HG02763 (cell line): ENCODE data around the gene TFB1M.
"Not testable (repeated sequence)": the region's sequence is repeated elsewhere in the genome, so short reads cannot be mapped to it uniquely, and the experiment has no call there.

ENCODE experiments used
- ATAC-seq: cut with Tn5 transposase; IDR thresholded peaks from one replicate; pipeline ENCODE4 v1.9.1; 2021; ENCODE audit warnings: mild to moderate bottlenecking, moderate library complexity; ENCODE audit not compliant: unreplicated experiment

The TFB1M gene

DNA sequence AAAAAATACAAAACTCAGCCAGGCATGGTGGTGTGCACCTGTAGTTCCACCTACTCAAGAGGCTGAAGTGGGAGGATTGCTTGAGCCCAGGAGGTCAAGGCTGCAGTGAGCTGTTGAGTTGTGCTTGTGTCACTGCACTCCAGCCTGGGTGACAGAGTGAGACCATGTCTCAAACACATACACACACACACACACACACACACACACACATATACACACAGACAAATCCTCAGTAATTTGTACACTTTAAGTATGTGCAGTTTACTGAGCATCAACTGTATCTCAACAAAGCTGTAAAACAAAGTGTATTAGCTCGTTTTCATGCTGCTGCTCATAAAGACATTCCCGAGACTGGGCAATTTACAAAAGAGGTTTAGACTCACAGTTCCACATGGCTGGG is 7.3 kb downstream of the TFB1M start:
- no peak for ATAC-seq

DNA sequence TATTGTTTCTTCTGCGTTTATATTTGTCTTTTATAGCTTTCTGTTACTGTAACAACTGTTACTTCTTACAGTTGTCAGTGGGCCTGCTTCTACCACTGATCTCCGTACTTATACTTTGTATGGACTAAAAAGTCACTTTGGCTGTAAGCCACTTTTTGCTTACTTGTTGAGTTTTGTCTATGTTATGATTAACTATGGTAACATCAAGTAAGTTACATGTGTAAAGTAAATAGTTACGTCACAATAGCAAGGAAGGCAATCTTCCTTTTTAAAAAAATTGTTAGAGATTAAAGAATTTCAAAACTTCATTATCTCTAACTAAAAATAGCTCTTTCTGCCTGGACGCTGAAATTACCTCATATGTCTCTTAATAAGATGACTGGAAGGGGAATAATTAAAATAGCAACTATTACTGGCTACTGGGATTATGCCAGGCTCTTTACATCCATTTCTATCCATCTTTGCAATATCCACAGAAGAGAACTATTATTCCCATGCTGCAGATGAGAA is 10.9 kb downstream of the TFB1M start:
- ATAC-seq, result no peak

DNA sequence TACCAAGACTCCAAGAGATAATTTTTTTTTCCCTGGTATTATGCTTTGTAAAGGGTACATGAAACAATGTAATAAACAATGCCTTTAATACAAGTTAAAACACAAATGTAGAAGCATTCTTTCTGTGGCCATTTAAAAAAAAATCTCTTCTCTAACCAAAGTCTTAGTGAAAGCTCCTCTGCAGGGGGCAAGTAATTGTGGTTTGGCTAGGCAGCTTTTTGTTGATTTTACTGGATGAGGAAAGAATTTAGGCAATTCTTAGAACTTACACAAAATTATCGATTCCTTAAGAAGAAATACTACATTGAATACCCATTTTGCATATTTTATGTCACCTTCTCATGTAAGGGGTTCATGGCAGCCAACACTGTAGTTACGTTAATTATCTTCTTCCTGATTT is 12.4 kb downstream of the TFB1M start:
- no peak for ATAC-seq

DNA sequence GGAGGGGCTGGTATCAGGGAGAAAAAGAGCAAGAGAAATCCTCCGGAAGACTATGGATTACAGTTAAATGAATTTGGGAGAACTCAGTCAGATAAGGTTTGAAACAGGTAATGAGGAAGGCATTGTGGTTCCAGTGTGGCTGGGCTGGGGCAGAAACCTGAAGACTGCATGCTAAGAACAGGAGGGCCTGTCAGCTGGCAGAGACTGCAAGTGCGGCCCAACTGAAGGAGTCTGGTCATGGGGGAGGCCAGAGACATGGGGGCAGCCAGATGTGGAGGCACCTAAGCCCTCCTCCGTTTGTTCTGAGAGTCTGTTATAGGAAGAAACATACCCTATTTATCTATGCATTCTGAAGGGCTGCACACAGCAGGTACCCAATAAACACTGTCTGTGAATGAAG is 16.6 kb downstream of the TFB1M start:
- no peak for ATAC-seq

DNA sequence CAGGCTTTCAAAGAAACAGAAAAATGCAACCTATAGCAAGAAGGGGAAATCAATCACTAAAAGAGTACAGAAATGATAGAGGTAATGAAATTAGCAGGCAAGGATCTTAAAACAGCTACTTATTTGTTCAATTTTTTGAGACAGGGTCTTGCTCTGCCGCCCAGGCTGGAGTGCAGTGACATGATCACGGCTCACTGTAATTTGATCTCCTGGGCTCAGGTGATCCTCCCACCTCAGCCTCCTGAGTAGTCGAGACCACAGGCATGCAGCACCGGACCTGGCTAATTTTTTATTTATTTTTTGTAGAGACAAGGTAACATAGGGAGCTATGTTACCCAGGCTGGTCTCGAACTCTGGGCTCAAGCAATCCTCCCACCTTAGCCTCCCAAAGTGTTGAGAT is 21.6 kb downstream of the TFB1M start:
- no peak for ATAC-seq

DNA sequence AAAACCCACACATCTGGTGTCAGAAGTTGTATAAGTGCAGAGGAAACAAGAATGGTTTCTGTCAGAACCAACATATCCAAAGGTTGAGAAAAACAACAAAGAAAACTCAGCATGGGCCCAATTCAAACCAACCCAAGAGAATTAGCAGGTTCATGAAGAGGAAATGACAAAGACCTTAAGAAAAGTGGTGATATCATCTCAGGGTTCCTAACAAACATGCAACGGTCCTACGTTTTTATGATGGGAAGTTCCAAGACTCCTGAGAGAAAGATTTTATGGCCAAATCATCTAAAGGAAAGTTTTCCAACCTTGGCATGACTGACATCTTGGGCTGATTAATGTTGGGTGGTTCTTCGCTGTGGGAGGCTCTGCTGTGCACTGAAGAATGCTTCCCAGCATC is 23.0 kb downstream of the TFB1M start:
- ATAC-seq, result no peak

DNA sequence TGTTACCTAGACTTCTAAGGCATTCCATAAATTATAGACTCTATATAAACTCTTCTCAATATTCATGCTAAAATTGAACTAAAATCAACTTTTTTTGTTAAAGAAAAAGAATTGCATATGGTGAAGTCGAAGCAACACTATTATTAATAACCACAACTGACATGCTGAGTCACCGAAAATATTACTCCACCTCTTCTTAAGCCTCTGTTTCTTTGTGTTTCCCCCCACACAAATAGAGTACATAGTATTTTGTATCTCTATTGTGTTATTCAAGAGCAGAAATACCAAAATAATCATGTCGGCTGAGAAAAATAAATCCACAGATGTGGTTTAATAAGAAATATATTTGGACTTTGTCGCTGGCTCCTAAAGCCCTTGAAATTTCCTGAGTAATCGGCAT is 23.8 kb downstream of the TFB1M start:
- no peak for ATAC-seq

DNA sequence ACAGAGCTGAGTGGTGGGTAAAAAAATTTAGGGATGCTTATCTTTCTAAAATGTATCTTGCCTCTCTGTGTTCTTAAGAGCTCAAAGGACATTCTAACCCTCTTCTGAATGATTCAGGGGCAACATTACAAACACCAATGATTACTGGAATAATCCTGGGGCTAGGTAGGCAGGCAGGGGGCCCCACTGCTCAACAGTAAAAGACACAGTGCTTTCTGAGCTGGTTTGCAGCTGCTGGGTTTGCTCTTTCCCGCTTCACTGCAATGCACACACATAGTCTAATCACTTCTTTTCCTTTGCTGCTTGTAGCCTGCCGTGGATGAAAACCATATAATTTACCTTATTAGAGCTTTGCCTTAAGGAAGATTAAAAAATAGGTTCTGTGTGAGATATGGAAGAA is 26.5 kb downstream of the TFB1M start:
- no peak for ATAC-seq

DNA sequence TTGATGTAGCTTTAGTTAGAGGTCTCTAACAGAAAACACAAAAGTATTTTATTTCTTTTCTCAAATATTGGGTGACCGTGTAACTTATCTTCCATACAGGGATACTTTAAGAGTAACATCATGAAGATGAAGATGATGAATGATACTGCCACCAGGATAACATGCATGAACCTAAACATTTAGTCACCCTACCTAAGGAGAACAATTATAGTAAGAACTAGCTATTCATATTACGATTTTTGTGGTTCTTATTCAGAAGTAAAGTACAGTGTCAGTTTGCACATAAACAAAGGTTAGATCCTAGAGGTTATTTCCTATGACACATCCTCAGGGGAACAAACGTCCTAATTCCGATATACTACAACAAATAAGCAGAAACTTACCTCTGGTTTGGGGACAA is 29.5 kb downstream of the TFB1M start:
- ATAC-seq, result no peak

DNA sequence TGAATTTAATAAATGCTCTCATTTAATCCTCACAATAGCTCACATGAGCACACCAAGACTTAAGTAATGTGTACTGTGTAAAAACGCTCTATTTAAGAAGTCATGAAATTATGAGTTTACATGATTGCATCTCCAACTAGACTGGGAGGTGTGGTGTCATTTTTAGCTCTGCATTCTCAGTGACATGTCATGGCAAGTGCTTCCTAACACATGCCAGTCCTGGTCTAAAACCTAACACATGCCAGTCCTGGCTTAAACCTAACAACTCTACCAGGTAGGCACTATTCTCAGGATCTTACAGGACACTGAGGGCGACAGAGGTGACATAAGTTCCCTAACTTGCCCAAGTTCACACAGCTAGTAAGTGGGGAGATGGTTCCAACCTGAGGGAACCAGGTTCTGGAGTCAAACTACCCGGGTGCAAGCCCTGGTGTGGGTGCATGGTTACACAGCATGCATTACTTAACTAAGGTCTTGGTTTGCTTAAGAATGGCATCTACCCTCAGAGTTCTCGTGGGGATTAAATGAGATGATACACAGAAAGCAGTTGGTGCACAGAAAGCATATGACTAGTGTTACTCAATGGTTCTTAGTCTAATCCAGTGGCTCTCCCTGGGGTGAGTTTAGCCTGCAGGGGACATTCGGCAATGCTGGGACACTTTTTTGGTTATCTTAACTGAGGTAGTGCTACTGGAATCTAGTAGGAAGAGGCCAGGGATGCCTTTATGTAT is 35.8 kb downstream of the TFB1M start:
- no peak for ATAC-seq

DNA sequence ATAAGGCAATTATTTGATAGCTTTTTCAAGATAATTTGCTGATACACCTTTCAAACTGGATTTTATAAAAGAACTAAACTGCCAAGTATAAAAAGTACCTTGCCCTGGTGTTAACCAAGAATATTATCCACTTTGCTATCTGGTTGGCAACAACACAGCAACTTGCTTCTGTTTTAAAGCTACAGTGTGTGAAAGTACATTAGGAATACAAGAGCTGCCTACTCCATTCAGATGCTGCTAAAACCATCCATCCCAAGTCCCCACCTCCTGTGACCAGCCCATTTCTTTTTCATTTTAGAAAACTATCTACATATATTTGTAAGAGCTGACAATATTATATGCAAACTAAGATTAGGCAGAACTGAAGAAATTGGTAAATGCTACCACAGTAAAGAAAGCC is 37.6 kb downstream of the TFB1M start:
- ATAC-seq, result no peak

DNA sequence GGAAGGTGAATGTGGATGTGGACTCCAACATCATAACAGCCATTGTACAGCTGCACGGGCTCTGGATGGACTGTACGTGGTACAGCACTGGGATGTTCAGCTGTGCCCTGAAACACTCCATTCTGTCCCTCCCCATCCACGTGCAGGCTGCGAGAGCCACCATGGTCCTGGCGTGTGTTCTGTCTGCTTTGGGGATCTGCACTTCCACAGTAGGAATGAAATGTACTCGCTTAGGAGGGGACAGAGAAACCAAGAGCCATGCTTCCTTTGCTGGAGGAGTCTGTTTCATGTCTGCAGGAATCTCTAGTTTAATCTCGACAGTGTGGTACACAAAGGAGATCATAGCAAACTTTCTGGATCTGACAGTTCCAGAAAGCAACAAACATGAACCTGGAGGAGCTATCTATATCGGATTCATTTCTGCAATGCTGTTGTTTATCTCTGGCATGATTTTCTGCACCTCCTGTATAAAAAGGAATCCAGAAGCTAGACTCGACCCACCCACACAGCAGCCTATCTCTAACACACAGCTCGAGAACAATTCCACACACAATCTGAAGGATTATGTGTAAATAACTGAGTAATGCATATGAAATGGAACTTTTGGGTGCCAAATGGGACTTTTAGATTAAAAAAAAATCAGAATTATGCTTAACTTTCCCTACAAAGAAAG is 38.3 kb downstream of the TFB1M start:
- no peak for ATAC-seq

DNA sequence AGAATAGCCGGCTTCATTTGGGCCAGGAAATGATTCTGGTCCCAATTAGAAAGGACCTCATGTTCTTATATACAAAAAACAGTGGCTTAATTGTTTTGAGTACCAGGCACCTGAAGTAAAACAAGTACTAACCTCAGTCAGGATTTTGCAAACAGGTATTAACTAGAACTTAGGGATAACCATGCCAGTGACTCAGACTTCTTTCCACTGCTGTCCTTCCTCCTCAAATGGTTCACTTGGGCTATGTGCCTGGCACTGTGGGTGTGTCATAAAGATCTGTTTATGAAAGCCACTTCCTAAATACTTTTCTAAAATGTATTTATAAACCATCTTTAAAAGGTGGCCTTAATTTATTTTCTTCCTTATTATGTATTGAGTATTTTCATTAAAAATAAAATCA is 39.8 kb downstream of the TFB1M start:
- ATAC-seq, result no peak

DNA sequence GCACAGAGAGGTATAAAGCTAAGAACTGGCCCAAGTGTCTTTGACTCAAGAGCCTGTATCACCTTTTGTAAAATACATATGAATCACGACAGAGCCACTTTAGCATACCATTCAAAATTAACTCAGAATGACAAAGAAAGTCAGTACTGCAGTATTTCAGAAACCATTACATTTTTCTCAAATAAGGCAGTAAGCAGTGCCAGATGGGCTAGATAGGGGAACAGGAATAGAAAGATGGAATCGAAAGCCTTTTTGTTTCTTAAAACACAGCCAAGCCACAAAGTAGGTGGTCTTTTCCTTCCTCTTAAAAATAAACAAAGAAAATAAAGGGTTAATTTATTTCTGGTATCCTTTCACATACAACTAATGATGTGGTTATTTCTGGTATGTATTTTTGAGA is 40.2 kb downstream of the TFB1M start:
- ATAC-seq, result no peak

DNA sequence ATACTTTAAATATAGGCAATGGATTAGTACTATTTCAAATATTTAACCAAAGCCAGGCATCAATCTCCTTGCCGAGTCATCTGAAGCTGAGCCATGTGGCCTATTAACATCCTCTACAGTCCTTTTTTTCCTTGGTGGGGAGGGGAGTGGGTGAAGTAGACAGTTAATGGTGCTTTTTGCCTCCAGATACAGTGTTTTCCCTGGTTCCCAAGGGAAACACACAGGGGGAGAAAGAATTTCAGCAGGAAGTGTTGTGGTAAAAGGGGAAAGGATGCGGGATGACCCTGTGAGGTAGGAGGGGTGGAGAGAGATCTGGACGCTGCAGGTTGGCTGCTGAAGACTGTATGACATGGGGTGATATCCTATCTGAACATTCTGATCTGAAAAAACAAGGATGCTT is 40.9 kb downstream of the TFB1M start:
- no peak for ATAC-seq

DNA sequence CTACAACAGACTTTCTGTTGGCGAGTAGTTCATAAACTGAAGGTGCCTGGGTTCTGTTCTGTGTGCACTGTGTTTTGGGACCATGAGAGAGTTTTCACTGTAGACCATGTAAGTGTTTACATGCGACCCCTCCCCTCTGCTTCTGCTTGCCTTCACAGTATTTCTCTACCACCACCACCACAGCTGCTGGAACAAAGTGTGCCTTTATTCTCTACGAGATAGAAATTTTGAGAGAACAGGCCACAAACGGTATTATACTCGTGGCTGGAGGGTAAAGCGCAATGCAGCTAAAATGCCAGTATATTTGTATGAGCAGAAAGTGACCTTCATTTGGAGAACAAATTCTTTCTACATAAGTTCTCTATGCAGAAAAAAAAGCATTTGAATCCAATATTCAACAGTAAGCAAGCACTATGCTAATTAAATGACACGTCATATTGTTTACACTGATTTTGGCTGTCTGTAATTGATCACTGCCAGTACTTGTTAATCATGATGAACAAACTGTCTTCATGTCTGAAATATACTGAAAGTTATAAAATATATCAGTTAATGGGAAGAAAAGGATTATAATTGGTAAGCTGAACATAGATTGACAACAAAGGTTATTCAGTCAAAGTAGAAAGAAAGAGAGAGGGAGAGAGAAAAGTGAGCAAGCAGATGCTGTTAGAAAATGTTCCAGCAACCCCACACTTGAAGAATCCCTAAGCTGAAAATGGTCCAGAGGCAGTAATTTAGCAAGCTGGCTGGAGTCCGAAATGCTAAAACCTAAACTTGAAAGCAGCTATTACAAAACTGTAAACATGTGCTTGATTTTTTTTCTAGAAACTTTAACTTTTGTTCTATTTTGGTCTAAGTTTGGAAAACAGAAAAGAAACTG is 41.7 kb downstream of the TFB1M start:
- ATAC-seq, result no peak

DNA sequence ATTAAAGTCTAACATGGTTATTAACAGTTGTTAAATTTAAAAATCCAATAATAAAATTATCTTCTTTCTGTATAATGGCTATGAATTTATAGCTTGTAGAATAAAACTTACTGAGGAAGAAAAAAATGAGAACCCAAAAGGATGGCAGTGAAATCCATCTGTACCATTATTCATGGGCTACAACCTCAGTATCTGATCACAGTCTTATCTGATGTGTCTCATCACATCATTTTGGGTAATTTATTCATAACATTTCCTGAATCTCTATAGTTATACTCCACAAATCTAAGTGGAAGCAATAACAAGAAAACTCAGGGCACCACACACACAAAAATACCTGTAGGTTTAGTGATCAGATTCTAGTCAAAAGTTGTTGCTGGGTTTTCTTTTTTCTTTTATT is 43.1 kb downstream of the TFB1M start:
- ATAC-seq, result no peak

DNA sequence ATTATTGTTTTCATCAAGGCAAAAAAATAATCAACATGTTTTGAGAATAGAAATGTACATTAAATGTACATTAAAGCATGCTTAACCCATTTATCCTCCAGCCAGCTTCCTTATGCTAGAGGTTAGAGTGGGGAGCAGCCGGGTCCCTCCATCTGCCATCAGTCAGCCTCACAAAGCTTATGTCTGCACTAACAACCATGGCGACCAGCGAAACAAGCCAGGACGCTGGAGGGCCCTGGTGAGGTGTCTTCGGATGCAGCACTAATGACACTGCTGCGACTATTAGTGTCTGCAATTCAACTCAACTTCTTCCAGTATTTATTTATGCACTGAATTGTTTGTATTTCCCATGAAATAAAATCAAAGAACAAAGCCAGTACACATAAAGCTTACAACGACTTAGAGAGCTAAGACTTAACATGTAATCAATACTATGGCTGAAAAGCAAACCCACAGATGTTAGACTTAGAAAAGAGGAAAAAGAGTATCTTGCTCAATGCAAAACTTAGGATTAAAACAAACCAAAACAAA is 43.7 kb downstream of the TFB1M start:
- ATAC-seq, result no peak

DNA sequence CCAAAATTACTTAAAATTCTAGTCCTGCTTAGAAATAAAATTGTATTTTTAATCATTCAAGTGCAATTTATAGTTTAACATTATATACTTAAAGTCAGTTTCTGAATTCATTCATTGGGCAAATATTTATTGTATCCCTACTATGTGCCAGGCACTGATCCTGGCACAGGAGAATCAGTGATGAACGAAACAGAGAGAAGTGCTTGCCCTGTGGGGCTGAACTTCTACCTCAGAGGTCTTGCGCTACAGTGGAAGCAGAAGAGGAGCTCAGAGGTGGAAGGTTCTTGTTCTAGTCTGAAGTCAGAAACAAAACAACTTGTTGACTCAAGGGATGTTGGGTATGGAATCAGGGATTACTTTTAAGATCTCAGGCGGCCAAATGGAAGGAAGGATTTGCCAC is 44.5 kb downstream of the TFB1M start:
- no peak for ATAC-seq

DNA sequence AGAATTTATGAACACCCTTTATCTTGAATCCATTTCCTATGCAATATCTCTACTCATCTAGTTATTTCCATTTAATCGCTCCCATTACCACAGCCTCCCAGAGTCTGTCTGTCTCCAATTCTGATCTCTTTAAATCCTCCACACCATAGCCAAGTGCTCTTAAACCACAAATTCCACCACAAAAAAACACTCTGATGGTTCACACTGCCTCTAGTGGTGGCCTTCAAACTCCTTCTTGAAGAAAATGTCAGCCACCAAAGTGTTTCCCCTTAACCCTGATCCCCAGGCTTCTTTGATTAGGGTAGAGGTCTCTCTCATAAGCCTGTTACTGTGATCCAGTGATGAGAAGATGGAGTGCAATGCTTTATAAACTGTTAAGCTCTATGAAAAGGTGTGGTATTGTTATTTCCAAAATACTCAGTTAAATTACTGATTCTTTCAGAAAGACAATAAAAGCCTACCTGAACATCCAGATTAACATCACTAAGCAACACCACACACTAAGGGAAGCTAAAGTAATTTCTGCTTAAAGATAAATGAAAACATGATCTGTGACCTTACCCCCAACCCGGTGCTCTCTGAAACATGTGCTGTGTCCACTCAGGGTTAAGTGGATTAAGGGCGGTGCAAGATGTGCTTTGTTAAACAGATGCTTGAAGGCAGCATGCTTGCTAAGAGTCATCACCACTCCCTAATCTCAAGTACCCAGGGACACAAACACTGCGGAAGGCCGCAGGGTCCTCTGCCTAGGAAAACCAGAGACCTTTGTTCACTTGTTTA is 46.0 kb downstream of the TFB1M start:
- not testable (repeated sequence) for ATAC-seq

DNA sequence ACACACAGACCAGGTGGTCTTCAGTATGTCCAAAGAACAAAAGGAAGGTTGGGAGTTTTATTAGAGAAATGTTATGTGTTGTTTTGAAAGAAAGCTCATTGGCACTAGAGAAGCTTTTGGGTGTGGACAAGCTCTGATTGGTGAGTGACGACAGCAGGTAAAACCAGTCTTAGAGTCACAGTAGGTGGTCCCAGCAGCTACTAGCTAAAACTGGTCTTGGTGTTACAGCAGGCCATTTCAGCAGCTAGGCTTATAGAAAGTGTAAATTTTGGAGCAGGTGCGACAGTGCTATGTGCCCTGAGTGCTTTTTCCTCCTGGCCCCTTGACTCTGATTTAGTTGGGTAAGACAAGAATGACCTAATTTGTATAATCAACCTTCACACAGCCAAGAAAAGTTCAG is 46.9 kb downstream of the TFB1M start:
- ATAC-seq, result no peak
